Esophagus squamous epithelium (tissue), 5 donors: ENCODE results near the gene ISLR2. TPM values are rescaled to one million over a fixed set of nuclear protein-coding genes. Genes with fewer than 3 reads are reported as not detected.

Source experiments
- DNase-seq: peaks from one replicate; lab custom pipeline; 2025; lab: John Stamatoyannopoulos, UW
- H3K27ac ChIP-seq, 4 donors: fragments of 200-600 bp; sonication (generic); one replicate each; pipeline ENCODE4 v1.5.1; 2016 to 2019; ENCODE audit warnings: mild to moderate bottlenecking in 1 of 4
- H3K27me3 ChIP-seq, 4 donors: fragments of 200-600 bp; sonication (generic); 1 replicate in 3 of 4; 2 replicates in 1 of 4; pipeline versions ENCODE4 v1.5.1 to v1.6.0; 2017 to 2021; ENCODE audit warnings: antibody characterized with exemption in 1 of 4
- H3K36me3 ChIP-seq, 3 donors: fragments of 200-600 bp; sonication (generic); one replicate each; pipeline ENCODE4 v1.5.1; 2016 to 2019
- H3K4me1 ChIP-seq, 3 donors: fragments of 200-600 bp; sonication (generic); one replicate each; pipeline ENCODE4 v1.5.1; 2017 to 2019
- H3K4me3 ChIP-seq, 4 donors: fragments of 200-600 bp; sonication (generic); 1 replicate in 3 of 4; 2 replicates in 1 of 4; pipeline ENCODE4 v1.5.1; 2016 to 2019; ENCODE audit warnings: mild to moderate bottlenecking in 2 of 4, moderate library complexity in 1 of 4
- H3K9me3 ChIP-seq, 3 donors: fragments of 200-600 bp; sonication (generic); one replicate each; pipeline ENCODE4 v1.5.1; 2016 to 2019
- CTCF ChIP-seq, 6 experiments: fragments of 450-650 bp in 4 of 6; fragments of 200-600 bp in 2 of 6; sonication (generic) in 2 of 6; IDR thresholded peaks; one replicate each; pipeline ENCODE4 v1.5.1; 2016 to 2019; ENCODE audit warnings: antibody characterized with exemption in 6 of 6, mild to moderate bottlenecking in 4 of 6, moderate library complexity in 4 of 6
- POLR2A ChIP-seq, 4 donors: fragments of 450-650 bp; IDR thresholded peaks; one replicate each; pipeline ENCODE4 v1.6.1; 2017; ENCODE audit warnings: antibody characterized with exemption in 4 of 4, mild to moderate bottlenecking in 4 of 4, moderate library complexity in 3 of 4
- WGBS, 2 donors: methylation state at CpG; one replicate each; pipeline ENCODE4 v1.1.5; 2018; 5-methylcytosine and 5-hydroxymethylcytosine counted together
- intact Hi-C: fragments of 100-400 bp; cut with DNase I; formaldehyde crosslinking; loops from one replicate; pipeline ENCODE4 v1.15.0; 2022
- total RNA-seq, 4 donors: library from RNA; depleted of rRNA; stranded (reverse); fragments of >200 nt; gene quantifications; one replicate each; pipeline ENCODE4 v1.1.0, GENCODE V29; 2016
- donor health status: DM: yes; HTN: yes; CAD: no.

ISLR2 gene
- total RNA-seq, 4 donors from 2014 or later = 0.13 to 0.76 TPM; not detected in 2

GRCh38 chr15:74155766-74156417 lies 25.5 kb downstream of the ISLR2 start:
- intact Hi-C loops = no loop called here
- no peak overlapping the region for H3K27ac ChIP-seq
- H3K27me3 ChIP-seq = no peaks in the 10 kb centered on the region
- DNase-seq = no peak
- H3K4me3 ChIP-seq = no peak overlapping the region
- WGBS, 2 donors = 71 to 88% methylated on average over 13 to 14 of the region's 14 CpGs
- H3K4me1 ChIP-seq = peaks cover 3 to 14% (median 4%) of the 10 kb centered on the region in 3 donors
- no peaks in the 10 kb centered on the region for H3K36me3 ChIP-seq
- H3K9me3 ChIP-seq = no peaks in the 10 kb centered on the region
- TF ChIP-seq POLR2A (IDR thresholded peaks at IDR 0.05) (no peak), CTCF (IDR thresholded peaks at IDR 0.05) (no peak)

- WGBS, 2 donors = 26 to 28% methylated on average over 6 to 7 of the region's 7 CpGs
- Histone ChIP-seq H3K27ac (peak overlapping the region in 2 of 4 donors; percentile 4 to 40), H3K9me3 (no peaks in the 10 kb centered on the region), H3K4me3 (no peak overlapping the region), H3K36me3 (no peaks in the 10 kb centered on the region), H3K4me1 (peaks cover 3 to 14% (median 4%) of the 10 kb centered on the region in 3 donors), H3K27me3 (no peaks in the 10 kb centered on the region)
- TF ChIP-seq CTCF (IDR thresholded peaks at IDR 0.05) = no peak
- TF ChIP-seq POLR2A (IDR thresholded peaks at IDR 0.05) = no peak
- no peak for DNase-seq
- intact Hi-C loops = no loop called here
Measured at GRCh38 chr15:74156678-74157411, 26.5 kb downstream of the ISLR2 start.

GRCh38 chr15:74157868-74158827 lies 27.8 kb downstream of the ISLR2 start:
- WGBS, 2 donors = 85 to 89% methylated on average over 8 to 9 of the region's 9 CpGs

GRCh38 chr15:74158855-74159650 lies 28.7 kb downstream of the ISLR2 start:
- H3K27ac ChIP-seq = no peak overlapping the region
- H3K27me3 ChIP-seq = peaks cover 0 to 16% (median 0%) of the 10 kb centered on the region in 4 donors
- no peak for TF ChIP-seq CTCF (IDR thresholded peaks at IDR 0.05)
- TF ChIP-seq POLR2A (IDR thresholded peaks at IDR 0.05) = no peak
- no peaks in the 10 kb centered on the region for H3K36me3 ChIP-seq
- intact Hi-C loops = no loop called here
- DNase-seq = no peak
- 54 to 58% methylated on average over 5 of the region's 5 CpGs for WGBS, 2 donors
- no peaks in the 10 kb centered on the region for H3K9me3 ChIP-seq
- no peak overlapping the region for H3K4me3 ChIP-seq
- peaks cover 3 to 14% (median 4%) of the 10 kb centered on the region in 3 donors for H3K4me1 ChIP-seq

More at GRCh38 chr15:74157868-74158827, 27.8 kb downstream of the ISLR2 start:
- no peaks in the 10 kb centered on the region for H3K36me3 ChIP-seq
- no peak overlapping the region for H3K27ac ChIP-seq
- H3K9me3 ChIP-seq = no peaks in the 10 kb centered on the region
- DNase-seq = no peak
- TF ChIP-seq CTCF (IDR thresholded peaks at IDR 0.05) = no peak
- no peak for TF ChIP-seq POLR2A (IDR thresholded peaks at IDR 0.05)
- H3K4me1 ChIP-seq = peaks cover 3 to 14% (median 4%) of the 10 kb centered on the region in 3 donors
- peaks cover 0 to 8% (median 0%) of the 10 kb centered on the region in 4 donors for H3K27me3 ChIP-seq
- no peak overlapping the region for H3K4me3 ChIP-seq
- intact Hi-C loops = no loop called here
